ENCODE results near the gene TBCEL. TPM values are rescaled to one million over a fixed set of nuclear protein-coding genes. Genes with fewer than 3 reads are reported as not detected.

TBCEL gene
- polyA plus RNA-seq, 2 donors = 2.0 to 2.2 TPM

GRCh38 chr11:121127809-121128208, 103.9 kb downstream of the TBCEL start:
- peaks cover 0 to 2% of the 10 kb centered on the region in 2 donors for H3K4me1 ChIP-seq (ENCODE audit: control insufficient read depth in 2 of 2, insufficient read depth in 2 of 2, low read length in 1 of 2)
- WGBS, 2 donors = 96% methylated on average over 30 of the region's 30 CpGs
- H3K4me3 ChIP-seq (ENCODE audit: low read depth in 1 of 2, low read length in 2 of 2) = no peak overlapping the region
- no peak overlapping the region for H3K27ac ChIP-seq (ENCODE audit: low read depth in 2 of 2, low read length in 1 of 2)
- H3K9me3 ChIP-seq (ENCODE audit: control insufficient read depth in 2 of 2, insufficient read depth in 1 of 2, low read depth in 1 of 2, low read length in 1 of 2) = peaks cover 0 to 9% of the 10 kb centered on the region in 2 donors
- H3K36me3 ChIP-seq (ENCODE audit: control insufficient read depth in 2 of 2, insufficient read depth in 2 of 2, low read length in 1 of 2) = no peaks in the 10 kb centered on the region
- H3K27me3 ChIP-seq (ENCODE audit: control insufficient read depth in 1 of 2, insufficient read depth in 2 of 2, low read length in 2 of 2) = no peaks in the 10 kb centered on the region

- Histone ChIP-seq H3K27me3 (ENCODE audit: control insufficient read depth in 1 of 2, insufficient read depth in 2 of 2, low read length in 2 of 2) (no peaks in the 10 kb centered on the region), H3K4me1 (ENCODE audit: control insufficient read depth in 2 of 2, insufficient read depth in 2 of 2, low read length in 1 of 2) (peaks cover 0 to 2% of the 10 kb centered on the region in 2 donors), H3K4me3 (ENCODE audit: low read depth in 1 of 2, low read length in 2 of 2) (no peak overlapping the region), H3K36me3 (ENCODE audit: control insufficient read depth in 2 of 2, insufficient read depth in 2 of 2, low read length in 1 of 2) (no peaks in the 10 kb centered on the region), H3K9me3 (ENCODE audit: control insufficient read depth in 2 of 2, insufficient read depth in 1 of 2, low read depth in 1 of 2, low read length in 1 of 2) (peaks cover 0 to 4% of the 10 kb centered on the region in 2 donors), H3K27ac (ENCODE audit: low read depth in 2 of 2, low read length in 1 of 2) (no peak overlapping the region)
- WGBS, 2 donors = 92 to 94% methylated on average over 29 of the region's 29 CpGs
Observed at GRCh38 chr11:121129362-121130340, 105.7 kb downstream of the TBCEL start.

- H3K27me3 ChIP-seq (ENCODE audit: control insufficient read depth in 1 of 2, insufficient read depth in 2 of 2, low read length in 2 of 2) = no peaks in the 10 kb centered on the region
- H3K27ac ChIP-seq (ENCODE audit: low read depth in 2 of 2, low read length in 1 of 2) = no peak overlapping the region
- peaks cover 0 to 4% of the 10 kb centered on the region in 2 donors for H3K9me3 ChIP-seq (ENCODE audit: control insufficient read depth in 2 of 2, insufficient read depth in 1 of 2, low read depth in 1 of 2, low read length in 1 of 2)
- WGBS, 2 donors = 89 to 90% methylated on average over 6 of the region's 6 CpGs
- no peaks in the 10 kb centered on the region for H3K36me3 ChIP-seq (ENCODE audit: control insufficient read depth in 2 of 2, insufficient read depth in 2 of 2, low read length in 1 of 2)
- peaks cover 0 to 2% of the 10 kb centered on the region in 2 donors for H3K4me1 ChIP-seq (ENCODE audit: control insufficient read depth in 2 of 2, insufficient read depth in 2 of 2, low read length in 1 of 2)
- no peak overlapping the region for H3K4me3 ChIP-seq (ENCODE audit: low read depth in 1 of 2, low read length in 2 of 2)
Observed at GRCh38 chr11:121131656-121132055, 107.8 kb downstream of the TBCEL start.

- 72 to 75% methylated on average over 13 of the region's 13 CpGs for WGBS, 2 donors
- Histone ChIP-seq H3K9me3 (ENCODE audit: control insufficient read depth in 2 of 2, insufficient read depth in 1 of 2, low read depth in 1 of 2, low read length in 1 of 2) (peaks cover 0 to 4% of the 10 kb centered on the region in 2 donors), H3K27ac (ENCODE audit: low read depth in 2 of 2, low read length in 1 of 2) (no peak overlapping the region), H3K4me1 (ENCODE audit: control insufficient read depth in 2 of 2, insufficient read depth in 2 of 2, low read length in 1 of 2) (peaks cover 0 to 2% of the 10 kb centered on the region in 2 donors), H3K36me3 (ENCODE audit: control insufficient read depth in 2 of 2, insufficient read depth in 2 of 2, low read length in 1 of 2) (no peaks in the 10 kb centered on the region), H3K4me3 (ENCODE audit: low read depth in 1 of 2, low read length in 2 of 2) (no peak overlapping the region), H3K27me3 (ENCODE audit: control insufficient read depth in 1 of 2, insufficient read depth in 2 of 2, low read length in 2 of 2) (no peaks in the 10 kb centered on the region)
Observed at GRCh38 chr11:121132211-121132976, 108.5 kb downstream of the TBCEL start.

GRCh38 chr11:121134741-121135312, 110.9 kb downstream of the TBCEL start:
- no peaks in the 10 kb centered on the region for H3K27me3 ChIP-seq (ENCODE audit: control insufficient read depth in 1 of 2, insufficient read depth in 2 of 2, low read length in 2 of 2)

GRCh38 chr11:121137005-121137404, 113.1 kb downstream of the TBCEL start:
- 86 to 92% methylated on average over 11 of the region's 11 CpGs for WGBS, 2 donors
- Histone ChIP-seq H3K4me3 (ENCODE audit: low read depth in 1 of 2, low read length in 2 of 2) (no peak overlapping the region), H3K4me1 (ENCODE audit: control insufficient read depth in 2 of 2, insufficient read depth in 2 of 2, low read length in 1 of 2) (no peaks in the 10 kb centered on the region), H3K27me3 (ENCODE audit: control insufficient read depth in 1 of 2, insufficient read depth in 2 of 2, low read length in 2 of 2) (no peaks in the 10 kb centered on the region), H3K9me3 (ENCODE audit: control insufficient read depth in 2 of 2, insufficient read depth in 1 of 2, low read depth in 1 of 2, low read length in 1 of 2) (no peaks in the 10 kb centered on the region), H3K36me3 (ENCODE audit: control insufficient read depth in 2 of 2, insufficient read depth in 2 of 2, low read length in 1 of 2) (no peaks in the 10 kb centered on the region), H3K27ac (ENCODE audit: low read depth in 2 of 2, low read length in 1 of 2) (no peak overlapping the region)

More at GRCh38 chr11:121134741-121135312, 110.9 kb downstream of the TBCEL start:
- Histone ChIP-seq H3K4me3 (ENCODE audit: low read depth in 1 of 2, low read length in 2 of 2) (no peak overlapping the region), H3K36me3 (ENCODE audit: control insufficient read depth in 2 of 2, insufficient read depth in 2 of 2, low read length in 1 of 2) (no peaks in the 10 kb centered on the region), H3K4me1 (ENCODE audit: control insufficient read depth in 2 of 2, insufficient read depth in 2 of 2, low read length in 1 of 2) (no peaks in the 10 kb centered on the region), H3K9me3 (ENCODE audit: control insufficient read depth in 2 of 2, insufficient read depth in 1 of 2, low read depth in 1 of 2, low read length in 1 of 2) (no peaks in the 10 kb centered on the region), H3K27ac (ENCODE audit: low read depth in 2 of 2, low read length in 1 of 2) (no peak overlapping the region)
- WGBS, 2 donors = 80 to 83% methylated on average over 10 of the region's 10 CpGs

GRCh38 chr11:121138259-121138658, 114.4 kb downstream of the TBCEL start:
- no peak overlapping the region for H3K4me3 ChIP-seq (ENCODE audit: low read depth in 1 of 2, low read length in 2 of 2)
- H3K4me1 ChIP-seq (ENCODE audit: control insufficient read depth in 2 of 2, insufficient read depth in 2 of 2, low read length in 1 of 2) = no peaks in the 10 kb centered on the region
- no peaks in the 10 kb centered on the region for H3K36me3 ChIP-seq (ENCODE audit: control insufficient read depth in 2 of 2, insufficient read depth in 2 of 2, low read length in 1 of 2)
- no peaks in the 10 kb centered on the region for H3K27me3 ChIP-seq (ENCODE audit: control insufficient read depth in 1 of 2, insufficient read depth in 2 of 2, low read length in 2 of 2)
- H3K27ac ChIP-seq (ENCODE audit: low read depth in 2 of 2, low read length in 1 of 2) = no peak overlapping the region
- no peaks in the 10 kb centered on the region for H3K9me3 ChIP-seq (ENCODE audit: control insufficient read depth in 2 of 2, insufficient read depth in 1 of 2, low read depth in 1 of 2, low read length in 1 of 2)
- WGBS, 2 donors = 91 to 93% methylated on average over 5 of the region's 5 CpGs

- no peaks in the 10 kb centered on the region for H3K9me3 ChIP-seq (ENCODE audit: control insufficient read depth in 2 of 2, insufficient read depth in 1 of 2, low read depth in 1 of 2, low read length in 1 of 2)
- WGBS, 2 donors = 64 to 72% methylated on average over 8 of the region's 8 CpGs
- no peaks in the 10 kb centered on the region for H3K36me3 ChIP-seq (ENCODE audit: control insufficient read depth in 2 of 2, insufficient read depth in 2 of 2, low read length in 1 of 2)
- no peak overlapping the region for H3K4me3 ChIP-seq (ENCODE audit: low read depth in 1 of 2, low read length in 2 of 2)
- H3K27ac ChIP-seq (ENCODE audit: low read depth in 2 of 2, low read length in 1 of 2) = no peak overlapping the region
- no peaks in the 10 kb centered on the region for H3K4me1 ChIP-seq (ENCODE audit: control insufficient read depth in 2 of 2, insufficient read depth in 2 of 2, low read length in 1 of 2)
- H3K27me3 ChIP-seq (ENCODE audit: control insufficient read depth in 1 of 2, insufficient read depth in 2 of 2, low read length in 2 of 2) = no peaks in the 10 kb centered on the region
Observed at GRCh38 chr11:121140369-121140768, 116.5 kb downstream of the TBCEL start.
